GM19455 (cell line): ENCODE measurements around the gene SLC29A1.
"Not testable (repeated sequence)": the region's sequence is repeated elsewhere in the genome, so short reads cannot be mapped to it uniquely, and the experiment has no call there.

Experiments used
- ATAC-seq: cut with Tn5 transposase; IDR thresholded peaks from one replicate; pipeline ENCODE4 v1.9.1; 2021; ENCODE audit not compliant: unreplicated experiment

Gene SLC29A1

GRCh38 chr6:44221291-44221960 is 2.0 kb upstream of the SLC29A1 start:
- peak; percentile 37 for ATAC-seq

GRCh38 chr6:44221961-44222335 is 1.4 kb upstream of the SLC29A1 start:
- ATAC-seq = no peak

GRCh38 chr6:44222486-44223318 is 693 bp upstream of the SLC29A1 start:
- no peak for ATAC-seq

DNA sequence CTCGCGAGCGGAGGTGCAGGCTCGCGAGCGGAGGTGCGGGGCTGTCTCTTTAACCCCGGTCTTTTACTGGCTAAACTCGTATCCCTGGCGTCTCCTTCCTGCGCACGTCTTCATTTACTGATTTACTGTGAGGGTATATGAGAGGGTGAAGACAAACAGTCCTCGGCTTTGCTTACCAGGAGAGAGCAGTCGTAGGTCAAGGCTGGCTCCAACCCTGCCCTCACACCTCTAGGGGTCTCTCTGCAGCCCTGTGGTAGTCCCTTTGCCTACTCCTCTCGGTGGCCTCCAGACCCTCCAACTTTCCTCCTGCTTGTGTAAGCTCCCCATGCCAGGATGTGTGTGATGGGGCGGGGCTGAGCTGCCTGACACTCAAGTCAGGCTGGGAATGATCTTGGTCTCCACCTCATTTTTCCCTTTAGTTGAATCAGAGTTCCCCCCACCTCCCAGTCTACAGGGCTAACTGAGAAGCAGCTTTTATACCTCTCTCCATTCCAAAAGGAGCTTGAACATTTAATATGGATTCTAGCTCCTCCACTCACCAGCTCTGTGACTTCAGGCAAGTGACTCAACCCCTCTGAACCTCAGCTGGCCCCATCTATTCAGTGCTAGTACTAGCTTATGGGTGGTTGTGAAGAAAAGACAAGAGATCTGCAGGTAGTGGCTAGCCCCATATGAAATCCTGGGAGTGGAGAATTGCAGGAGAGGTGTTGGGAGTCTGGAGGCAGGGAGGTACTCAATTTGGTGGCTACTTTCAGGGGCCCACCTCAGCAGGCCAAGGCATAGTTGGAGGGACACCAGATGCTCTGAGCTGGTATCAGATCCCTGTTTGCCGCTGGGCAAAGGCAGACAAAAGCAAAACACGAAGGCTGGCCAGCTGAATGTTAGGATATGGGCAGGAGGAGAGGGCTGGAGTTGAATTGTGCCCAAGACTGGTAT is 902 bp downstream of the SLC29A1 start:
- ATAC-seq = peak; percentile 1

DNA sequence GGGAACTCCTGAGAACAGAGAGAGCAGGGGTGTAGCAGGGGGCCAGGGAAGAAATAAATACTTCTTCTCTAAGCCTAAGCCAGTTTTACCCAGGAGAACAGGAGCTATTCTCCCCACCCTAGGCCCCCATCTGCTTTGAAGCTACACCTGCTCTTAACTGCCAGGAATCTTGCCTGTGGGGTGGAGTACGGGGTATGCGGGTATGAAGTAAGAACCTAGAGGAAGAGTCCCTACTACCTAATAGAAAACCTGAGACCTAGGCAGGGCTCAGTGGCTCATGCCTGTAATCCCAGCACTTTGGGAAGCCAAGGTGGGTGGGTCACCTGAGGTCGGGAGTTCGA is 1.5 kb downstream of the SLC29A1 start:
- no peak for ATAC-seq

DNA sequence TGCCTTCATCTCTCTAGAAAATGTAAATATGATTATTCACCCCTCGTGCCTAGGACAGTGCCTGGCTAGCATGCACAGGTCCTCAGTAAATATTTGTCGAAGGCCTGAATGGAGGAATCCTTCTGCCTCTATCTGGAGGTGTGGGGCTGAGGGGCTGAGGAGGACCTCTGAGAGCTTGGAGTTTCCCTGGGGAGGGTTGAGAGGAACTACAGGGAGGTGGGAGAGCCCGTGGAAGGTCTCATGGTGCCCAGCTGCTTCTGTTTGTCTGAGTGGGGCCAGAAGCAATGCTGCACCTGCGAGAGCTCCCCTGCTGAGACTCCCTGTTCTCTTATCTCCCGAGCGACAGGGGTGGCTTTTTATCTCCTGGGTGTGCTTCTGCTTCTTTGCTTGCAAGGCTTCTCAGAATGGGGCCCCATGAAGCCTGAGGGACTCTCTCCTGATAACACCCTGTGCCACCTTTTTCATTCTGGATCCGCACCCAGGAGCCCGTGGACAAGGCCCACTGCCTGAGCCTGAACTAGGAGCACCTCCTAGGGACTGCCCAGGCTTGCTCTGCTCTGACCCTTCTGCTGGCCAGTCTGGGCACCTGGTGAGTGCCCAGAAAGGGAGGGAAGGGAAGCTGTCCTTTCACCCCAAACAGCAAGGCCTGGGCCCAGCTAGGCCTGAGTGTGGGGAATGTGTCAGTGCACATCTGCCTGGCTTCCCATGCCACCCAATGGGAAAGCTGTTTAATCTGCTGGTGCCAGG is 2.4 kb downstream of the SLC29A1 start:
- ATAC-seq = no peak

DNA sequence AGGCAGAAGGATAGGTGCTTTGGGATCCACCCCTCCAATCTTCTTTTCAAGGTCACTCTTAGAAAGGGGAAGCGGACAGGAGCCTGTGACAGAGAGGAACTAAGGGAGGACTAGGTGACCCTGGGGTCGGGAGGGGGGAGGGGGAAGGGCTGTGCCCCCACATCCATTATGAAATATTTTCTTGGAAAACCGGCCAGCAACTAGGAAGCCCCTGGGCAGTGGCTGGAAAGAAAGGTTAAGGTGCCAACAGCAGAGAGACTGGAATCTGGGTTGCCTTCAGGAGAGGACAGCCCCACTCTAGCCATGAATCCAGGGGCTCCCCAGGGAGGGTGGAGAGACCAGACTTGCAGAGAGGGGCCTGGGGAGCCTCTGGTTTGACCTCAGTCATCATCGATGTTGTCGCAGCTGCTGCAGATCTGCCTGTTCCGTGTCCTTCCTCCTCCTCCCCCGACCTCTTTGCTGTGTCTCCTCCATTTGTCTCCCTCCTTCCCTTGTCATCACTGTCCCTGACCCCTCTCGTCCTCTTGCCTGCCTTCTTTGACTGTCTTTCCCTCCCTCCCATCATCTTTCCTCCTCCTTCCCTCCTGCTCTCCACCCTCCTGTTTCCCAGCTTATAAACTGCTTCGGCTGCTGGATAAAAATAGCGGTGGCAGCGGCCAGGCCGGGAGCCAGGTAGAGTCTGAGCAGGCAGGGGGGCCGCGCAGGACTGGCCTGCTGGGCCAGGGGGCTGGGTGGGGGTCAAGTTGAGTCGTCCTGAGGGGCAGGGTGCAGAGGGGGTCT is 3.2 kb downstream of the SLC29A1 start:
- no peak for ATAC-seq

DNA sequence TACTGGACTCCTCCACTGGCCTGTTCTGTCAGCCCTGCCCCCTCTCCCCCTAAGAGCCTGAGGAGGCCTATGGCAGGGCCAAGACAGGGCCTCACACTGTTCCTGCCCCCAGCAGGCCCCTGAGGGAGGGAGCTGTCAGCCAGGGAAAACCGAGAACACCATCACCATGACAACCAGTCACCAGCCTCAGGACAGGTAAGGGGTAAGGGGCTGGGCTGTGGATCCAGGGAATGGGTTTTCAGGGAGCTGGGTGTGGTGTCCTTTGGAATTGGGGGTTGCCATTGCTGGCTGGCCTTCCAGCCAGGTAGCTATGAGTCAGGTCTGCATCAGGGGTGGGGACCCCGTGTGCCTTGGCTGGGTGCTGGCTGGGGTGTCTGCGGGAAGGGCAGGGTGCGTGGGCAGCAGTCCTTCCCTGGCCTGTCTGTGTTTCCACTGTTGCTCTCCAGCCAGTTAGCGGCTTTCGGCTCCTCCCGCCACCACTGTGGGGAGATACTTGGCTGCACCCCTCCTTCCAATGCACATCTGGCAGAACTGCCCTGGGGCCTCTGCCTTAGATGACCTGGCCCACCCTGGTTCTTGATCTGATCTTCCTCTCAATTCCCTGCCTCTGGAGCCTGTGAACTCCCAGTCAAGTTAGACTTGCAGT is 3.9 kb downstream of the SLC29A1 start:
- no peak for ATAC-seq

DNA sequence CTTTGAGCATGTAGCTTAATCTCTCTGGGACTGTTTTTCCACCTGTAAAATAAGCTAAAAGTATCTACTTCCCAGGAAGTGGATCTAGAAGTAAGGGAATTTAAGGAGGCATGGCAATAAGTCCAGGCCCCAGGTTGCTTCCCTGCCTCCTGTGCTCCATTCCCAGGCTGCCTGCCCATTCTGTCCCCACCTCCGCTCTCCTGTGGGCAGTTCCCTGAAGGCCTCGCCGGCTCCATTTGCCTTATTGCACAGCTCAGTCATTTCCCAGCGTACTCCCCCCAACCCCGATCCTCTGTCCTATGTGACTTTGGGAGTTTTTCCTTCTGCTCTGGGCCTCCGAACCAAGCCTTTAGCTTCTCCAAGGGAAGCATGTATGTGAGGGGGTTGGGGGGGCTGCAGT is 4.6 kb downstream of the SLC29A1 start:
- no peak for ATAC-seq

DNA sequence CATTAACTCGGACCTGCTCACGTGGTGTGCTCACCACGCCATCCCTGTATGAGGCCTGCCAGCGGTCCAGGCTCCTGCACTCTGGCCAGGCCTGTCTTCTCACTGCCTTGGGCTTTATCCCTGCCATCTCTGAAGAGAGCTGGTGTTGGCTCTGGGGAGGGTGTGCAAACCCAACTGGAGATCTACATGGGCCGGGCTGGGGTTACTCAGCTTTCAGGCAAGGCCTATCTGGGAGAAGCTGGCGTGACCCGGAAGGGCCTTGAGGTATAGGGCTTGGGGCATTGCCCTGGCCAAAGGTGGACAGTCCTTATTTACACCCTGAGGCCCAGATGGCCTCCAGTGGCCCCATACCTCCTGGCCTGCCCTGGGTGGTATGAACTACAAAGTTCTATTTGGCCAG is 5.0 kb downstream of the SLC29A1 start:
- ATAC-seq = no peak

DNA sequence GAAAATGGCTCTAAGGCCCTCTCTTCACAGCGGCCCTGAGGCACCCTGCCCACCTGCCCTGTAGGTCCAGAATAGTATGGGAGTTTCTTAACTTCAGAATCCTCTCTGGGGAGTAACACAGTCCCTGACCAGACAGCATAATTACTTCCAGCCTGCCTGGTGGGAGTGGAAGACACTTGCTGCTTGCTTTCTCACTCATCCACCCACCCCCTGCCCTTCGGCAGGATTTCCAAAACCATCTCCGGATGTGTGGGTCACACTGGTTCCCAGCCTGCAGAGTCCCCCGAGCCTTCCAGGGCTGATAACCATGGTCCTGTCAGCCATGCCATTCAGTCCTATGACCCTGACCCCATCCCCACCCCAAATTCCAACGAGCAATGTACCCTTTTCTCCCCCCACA is 5.4 kb downstream of the SLC29A1 start:
- no peak for ATAC-seq

DNA sequence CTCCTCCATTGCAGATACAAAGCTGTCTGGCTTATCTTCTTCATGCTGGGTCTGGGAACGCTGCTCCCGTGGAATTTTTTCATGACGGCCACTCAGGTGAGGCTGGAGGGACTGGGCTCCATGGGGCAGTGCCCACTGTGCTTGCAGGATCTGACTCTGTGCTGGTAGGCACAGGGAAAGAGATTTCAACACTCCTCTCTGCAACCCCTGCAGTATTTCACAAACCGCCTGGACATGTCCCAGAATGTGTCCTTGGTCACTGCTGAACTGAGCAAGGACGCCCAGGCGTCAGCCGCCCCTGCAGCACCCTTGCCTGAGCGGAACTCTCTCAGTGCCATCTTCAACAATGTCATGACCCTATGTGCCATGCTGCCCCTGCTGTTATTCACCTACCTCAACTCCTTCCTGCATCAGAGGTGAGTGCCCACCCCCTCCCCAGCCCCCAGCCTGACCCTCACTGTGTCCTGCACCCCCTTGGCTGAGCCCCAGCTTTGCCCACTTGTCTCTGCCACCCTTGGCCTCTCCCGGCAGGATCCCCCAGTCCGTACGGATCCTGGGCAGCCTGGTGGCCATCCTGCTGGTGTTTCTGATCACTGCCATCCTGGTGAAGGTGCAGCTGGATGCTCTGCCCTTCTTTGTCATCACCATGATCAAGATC is 6.1 kb downstream of the SLC29A1 start:
- ATAC-seq = no peak

GRCh38 chr6:44230034-44230675 is 6.8 kb downstream of the SLC29A1 start:
- no peak for ATAC-seq

DNA sequence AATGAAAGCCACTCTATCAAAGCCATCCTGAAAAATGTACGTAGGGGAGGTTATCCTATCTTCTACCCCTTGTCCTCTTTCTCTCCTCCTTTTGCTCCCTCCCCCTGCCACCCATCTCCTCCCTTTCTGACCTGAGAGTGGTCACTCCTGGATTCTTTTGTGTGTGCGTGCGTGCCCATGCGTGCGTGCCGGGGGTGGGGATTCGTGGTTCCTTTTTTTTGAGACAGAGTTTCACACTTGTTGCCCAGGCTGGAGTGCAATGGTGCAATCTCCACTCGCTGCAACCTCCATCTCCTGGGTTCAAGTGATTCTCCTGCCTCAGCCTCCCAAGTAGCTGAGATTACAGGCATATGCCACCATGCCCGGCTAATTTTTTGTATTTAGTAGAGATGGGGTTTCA is 8.0 kb downstream of the SLC29A1 start:
- ATAC-seq = not testable (repeated sequence)

DNA sequence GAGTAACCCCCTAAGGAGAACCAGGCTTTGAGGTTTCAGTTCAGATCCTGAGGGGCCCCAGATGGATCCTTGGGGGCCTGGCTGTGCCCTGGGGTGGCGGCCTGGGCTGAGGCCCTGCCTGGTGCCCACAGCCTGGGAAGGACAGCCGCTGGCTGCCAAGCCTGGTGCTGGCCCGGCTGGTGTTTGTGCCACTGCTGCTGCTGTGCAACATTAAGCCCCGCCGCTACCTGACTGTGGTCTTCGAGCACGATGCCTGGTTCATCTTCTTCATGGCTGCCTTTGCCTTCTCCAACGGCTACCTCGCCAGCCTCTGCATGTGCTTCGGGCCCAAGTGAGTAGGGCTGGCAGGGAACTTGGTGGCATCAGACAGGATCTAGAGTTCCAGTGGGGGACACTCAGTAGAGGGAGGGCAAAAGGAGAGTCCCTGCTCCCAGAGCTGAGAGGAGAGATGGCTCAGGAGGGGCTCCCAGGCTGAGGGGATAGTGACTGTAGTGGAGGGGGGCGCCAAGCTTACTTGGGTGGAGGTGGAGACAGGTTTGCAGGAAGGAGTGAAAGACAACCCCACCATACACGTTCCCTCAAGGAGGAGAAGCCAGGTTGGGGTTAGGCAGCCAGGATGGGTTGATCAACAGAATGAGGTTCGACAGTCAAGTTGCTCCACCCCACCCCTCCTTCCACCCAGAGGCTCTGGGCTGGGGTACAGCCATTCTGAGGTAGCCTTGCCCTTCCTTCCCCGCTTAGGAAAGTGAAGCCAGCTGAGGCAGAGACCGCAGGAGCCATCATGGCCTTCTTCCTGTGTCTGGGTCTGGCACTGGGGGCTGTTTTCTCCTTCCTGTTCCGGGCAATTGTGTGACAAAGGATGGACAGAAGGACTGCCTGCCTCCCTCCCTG is 9.5 kb downstream of the SLC29A1 start:
- no peak for ATAC-seq

DNA sequence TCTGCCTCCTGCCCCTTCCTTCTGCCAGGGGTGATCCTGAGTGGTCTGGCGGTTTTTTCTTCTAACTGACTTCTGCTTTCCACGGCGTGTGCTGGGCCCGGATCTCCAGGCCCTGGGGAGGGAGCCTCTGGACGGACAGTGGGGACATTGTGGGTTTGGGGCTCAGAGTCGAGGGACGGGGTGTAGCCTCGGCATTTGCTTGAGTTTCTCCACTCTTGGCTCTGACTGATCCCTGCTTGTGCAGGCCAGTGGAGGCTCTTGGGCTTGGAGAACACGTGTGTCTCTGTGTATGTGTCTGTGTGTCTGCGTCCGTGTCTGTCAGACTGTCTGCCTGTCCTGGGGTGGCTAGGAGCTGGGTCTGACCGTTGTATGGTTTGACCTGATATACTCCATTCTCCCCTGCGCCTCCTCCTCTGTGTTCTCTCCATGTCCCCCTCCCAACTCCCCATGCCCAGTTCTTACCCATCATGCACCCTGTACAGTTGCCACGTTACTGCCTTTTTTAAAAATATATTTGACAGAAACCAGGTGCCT is 10.2 kb downstream of the SLC29A1 start:
- ATAC-seq = no peak
